CD4-positive, alpha-beta memory T cell (primary cell): ENCODE measurements around the gene ZNF428. TPM values are rescaled to one million over a fixed set of nuclear protein-coding genes. Genes with fewer than 3 reads are reported as not detected.

ENCODE experiments used
- CTCF ChIA-PET: fragments of 350-600 bp; sonication (Branson Sonifier 250); formaldehyde crosslinking; loops from one replicate; lab custom pipeline; 2021; ENCODE audit warnings: inconsistent platforms; ENCODE audit not compliant: partially characterized antibody; lab: Charles Lee
- POLR2A ChIA-PET: fragments of 350-600 bp; sonication (Branson Sonifier 250); formaldehyde crosslinking; loops from one replicate; lab custom pipeline; 2021; ENCODE audit not compliant: partially characterized antibody; lab: Charles Lee
- DNase-seq, 5 donors: peaks; one replicate each; pipeline versions ENCODE4 v3.0.0 to v3.0.0-alpha.2; 2020 to 2022; ENCODE audit warnings: mixed read lengths in 1 of 5
- H3K27ac ChIP-seq: one replicate; pipeline ENCODE4 v1.7.0; 2013; ENCODE audit warnings: low read depth, low read length
- H3K27me3 ChIP-seq: 2 replicates; pipeline ENCODE4 v1.7.0; 2013; ENCODE audit warnings: mild to moderate bottlenecking, low read length, moderate library complexity; ENCODE audit not compliant: insufficient read depth
- H3K36me3 ChIP-seq: 2 replicates; pipeline ENCODE4 v1.7.0; 2013; ENCODE audit warnings: mild to moderate bottlenecking, low read length, moderate library complexity; ENCODE audit not compliant: insufficient read depth
- H3K4me1 ChIP-seq: 2 replicates; pipeline ENCODE4 v1.7.0; 2013; ENCODE audit warnings: mild to moderate bottlenecking, low read length, moderate library complexity; ENCODE audit not compliant: insufficient read depth
- H3K4me3 ChIP-seq, 2 donors: one replicate each; pipeline ENCODE4 v1.7.0; 2013; ENCODE audit warnings: low read length in 2 of 2, mild to moderate bottlenecking in 1 of 2
- H3K9me3 ChIP-seq, 2 donors: one replicate each; pipeline ENCODE4 v1.7.0; 2013; ENCODE audit warnings: low read length in 2 of 2, control low read depth in 1 of 2; ENCODE audit not compliant: control insufficient read depth in 1 of 2
- H3K27ac Mint-ChIP-seq, 7 donors: one replicate each; pipeline ENCODE4 v1.8.0; 2020 to 2021; ENCODE audit warnings: mixed read lengths in 7 of 7, mild to moderate bottlenecking in 6 of 7, inconsistent platforms in 3 of 7, moderate library complexity in 3 of 7
- H3K27me3 Mint-ChIP-seq, 2 donors: one replicate each; pipeline ENCODE4 v1.8.0; 2020 to 2021; ENCODE audit warnings: mixed read lengths in 2 of 2
- H3K36me3 Mint-ChIP-seq, 2 donors: one replicate each; pipeline ENCODE4 v1.8.0; 2020 to 2021; ENCODE audit warnings: mixed read lengths in 2 of 2, inconsistent platforms in 1 of 2, mild to moderate bottlenecking in 1 of 2
- H3K4me1 Mint-ChIP-seq, 4 donors: one replicate each; pipeline ENCODE4 v1.8.0; 2020 to 2021; ENCODE audit warnings: mixed read lengths in 4 of 4, mild to moderate bottlenecking in 1 of 4
- H3K4me3 Mint-ChIP-seq, 8 donors: one replicate each; pipeline ENCODE4 v1.8.0; 2020 to 2021; ENCODE audit warnings: mixed read lengths in 8 of 8, mild to moderate bottlenecking in 7 of 8, moderate library complexity in 6 of 8, inconsistent platforms in 3 of 8
- H3K9me3 Mint-ChIP-seq, 8 donors: one replicate each; pipeline ENCODE4 v1.8.0; 2020 to 2021; ENCODE audit warnings: mixed read lengths in 8 of 8, mild to moderate bottlenecking in 5 of 8, inconsistent platforms in 3 of 8, moderate library complexity in 1 of 8
- intact Hi-C: fragments of 100-400 bp; cut with micrococcal nuclease; formaldehyde crosslinking; loops from one replicate; pipeline ENCODE4 v1.15.1; 2023
- polyA plus RNA-seq, 2 donors: library from polyadenylated mRNA; unstranded; fragments of 300-500 nt; fragmentation: Illumina TruSeq; gene quantifications; one replicate each; pipeline ENCODE4 v1.2.3, GENCODE V29; 2021
- total RNA-seq, 2 experiments: library from RNA; stranded (reverse); gene quantifications; one replicate each; pipeline ENCODE4 v1.2.3, GENCODE V29; 2021

Gene ZNF428
- total and polyA plus RNA-seq, 4 experiments from 2014 or later, result 13.9 to 28.2 (median 23.8) TPM

DNA sequence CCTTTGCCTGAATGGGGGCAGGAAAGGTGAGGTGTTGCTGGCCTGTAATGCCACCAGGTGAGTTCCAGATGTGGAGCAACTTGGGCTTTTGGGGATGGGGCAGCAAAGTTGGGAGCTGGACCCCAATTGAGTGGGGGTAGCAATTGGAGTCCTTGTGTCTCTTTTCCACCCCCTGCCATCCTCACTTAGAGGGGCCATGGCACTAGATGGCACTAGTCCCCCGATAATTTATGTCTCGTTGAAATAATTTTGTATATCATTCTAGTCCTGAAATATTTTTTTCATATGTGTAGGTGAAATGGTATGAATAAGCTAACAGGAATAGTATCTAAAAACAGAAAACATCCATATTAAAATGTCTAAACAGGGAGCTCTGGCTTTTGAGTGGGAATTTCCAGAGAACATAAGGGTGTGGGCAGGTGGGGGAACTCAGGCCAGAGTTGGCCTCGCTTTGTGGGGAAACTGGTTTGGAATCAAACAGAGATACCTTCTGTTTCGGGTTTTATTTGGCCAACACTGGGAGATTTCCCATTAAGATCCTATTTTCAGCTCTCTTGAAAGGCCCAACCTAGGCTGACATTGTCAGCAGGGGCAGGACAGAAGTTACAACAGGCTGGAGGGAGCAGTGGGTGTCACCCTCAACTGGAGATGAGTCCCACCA, 19.7 kb downstream of the ZNF428 start:
- ChIA-PET CTCF (interaction anchor here (0.8 to 2.5 kb wide), 4 partner anchors 26 to 53 kb away, joined by 3 to 9 read pairs (median 4); no protein-coding TSS in a partner anchor), POLR2A (interaction anchor here (0.9 to 1.1 kb wide), 2 partner anchors 16 to 25 kb away, joined by 3 to 6 read pairs; partner anchors contain the start of genes PINLYP and XRCC1)
- Mint-ChIP-seq H3K27me3 (no peaks in the 10 kb centered on the region), H3K4me3 (peak overlapping the region in 1 of 8 donors; percentile 15), H3K36me3 (peaks cover 0 to 50% of the 10 kb centered on the region in 2 donors), H3K27ac (peak overlapping the region in 4 of 7 donors; percentile 36 to 100 (median 52)), H3K4me1 (peaks cover 17 to 38% (median 28%) of the 10 kb centered on the region in 4 donors), H3K9me3 (no peaks in the 10 kb centered on the region)
- Histone ChIP-seq H3K27me3 (no peaks in the 10 kb centered on the region), H3K27ac (no peak overlapping the region), H3K36me3 (peaks cover 19% of the 10 kb centered on the region), H3K9me3 (no peaks in the 10 kb centered on the region), H3K4me1 (peaks cover 18% of the 10 kb centered on the region), H3K4me3 (no peak overlapping the region)
- intact Hi-C loops, result loop anchor here (5.0 kb wide), 1 partner anchor 137 kb away; no protein-coding TSS in a partner anchor
- no peak for DNase-seq

DNA sequence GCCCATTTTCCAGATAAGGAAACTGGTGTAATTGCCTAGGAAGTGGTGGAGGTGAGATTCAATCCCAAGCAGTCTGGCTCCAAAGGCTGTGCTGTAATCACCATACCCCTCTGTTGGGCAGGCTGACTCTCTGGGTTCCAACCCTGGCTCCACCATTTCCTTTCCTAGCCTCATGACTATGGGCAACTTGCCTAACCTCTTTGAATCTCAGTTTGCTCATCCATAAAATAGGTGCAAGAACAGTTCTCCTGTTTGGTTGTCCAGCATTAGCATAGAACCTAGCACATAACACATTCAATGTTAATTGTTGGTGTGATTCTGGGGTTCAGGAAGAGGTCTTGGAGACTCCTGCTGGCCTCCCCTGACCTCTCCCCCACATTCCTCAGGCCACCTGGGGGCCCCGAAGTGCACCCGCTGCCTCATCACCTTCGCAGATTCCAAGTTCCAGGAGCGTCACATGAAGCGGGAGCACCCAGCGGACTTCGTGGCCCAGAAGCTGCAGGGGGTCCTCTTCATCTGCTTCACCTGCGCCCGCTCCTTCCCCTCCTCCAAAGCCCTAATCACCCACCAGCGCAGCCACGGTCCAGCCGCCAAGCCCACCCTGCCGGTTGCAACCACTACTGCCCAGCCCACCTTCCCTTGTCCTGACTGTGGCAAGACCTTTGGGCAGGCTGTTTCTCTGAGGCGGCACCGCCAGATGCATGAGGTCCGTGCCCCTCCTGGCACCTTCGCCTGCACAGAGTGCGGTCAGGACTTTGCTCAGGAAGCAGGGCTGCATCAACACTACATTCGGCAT, 20.8 kb downstream of the ZNF428 start:
- POLR2A ChIA-PET, result no interaction called here
- no peaks in the 10 kb centered on the region for H3K27me3 Mint-ChIP-seq
- no peaks in the 10 kb centered on the region for H3K9me3 Mint-ChIP-seq
- H3K9me3 ChIP-seq, result no peaks in the 10 kb centered on the region
- CTCF ChIA-PET, result interaction anchor here (2.5 to 7.2 kb wide), 2 partner anchors 43 to 45 kb away, joined by 9 to 245 read pairs; no protein-coding TSS in a partner anchor
- no peak overlapping the region for H3K4me3 ChIP-seq
- H3K27ac Mint-ChIP-seq, result peak overlapping the region in 6 of 7 donors; percentile 41 to 100 (median 100)
- peaks cover 21% of the 10 kb centered on the region for H3K36me3 ChIP-seq
- H3K36me3 Mint-ChIP-seq, result peaks cover 3 to 50% of the 10 kb centered on the region in 2 donors
- H3K4me1 ChIP-seq, result peaks cover 26% of the 10 kb centered on the region
- H3K27me3 ChIP-seq, result no peaks in the 10 kb centered on the region
- H3K4me3 Mint-ChIP-seq, result peak overlapping the region in 2 of 8 donors; percentile 51 to 94
- H3K27ac ChIP-seq, result no peak overlapping the region
- no peak for DNase-seq
- intact Hi-C loops, result loop anchor here (5.0 kb wide), 1 partner anchor 136 kb away; no protein-coding TSS in a partner anchor
- H3K4me1 Mint-ChIP-seq, result peaks cover 20 to 42% (median 31%) of the 10 kb centered on the region in 4 donors

DNA sequence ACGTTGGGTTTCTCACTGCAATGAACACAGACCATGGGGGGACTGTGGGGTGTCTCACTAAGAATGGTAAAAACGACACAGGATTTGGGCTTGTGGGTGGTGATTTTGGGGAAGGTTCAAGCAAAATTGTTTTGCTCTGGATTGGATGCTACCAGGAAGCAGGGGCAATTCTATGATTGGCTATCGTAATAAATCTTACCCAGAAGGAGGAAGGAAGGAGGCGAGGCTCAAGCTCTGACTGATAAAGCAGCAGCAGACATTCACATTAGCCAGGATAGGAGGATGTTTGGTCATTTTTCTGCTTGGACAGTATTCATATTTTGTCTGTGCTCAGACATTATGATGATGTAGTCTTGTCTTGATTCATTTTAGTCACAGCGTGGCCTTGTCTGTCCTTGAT, 21.6 kb downstream of the ZNF428 start:
- no peaks in the 10 kb centered on the region for H3K27me3 Mint-ChIP-seq
- peaks cover 24 to 49% (median 34%) of the 10 kb centered on the region in 4 donors for H3K4me1 Mint-ChIP-seq
- Histone ChIP-seq H3K27me3 (no peaks in the 10 kb centered on the region), H3K4me3 (no peak overlapping the region), H3K27ac (peak overlapping the region; percentile 93), H3K9me3 (no peaks in the 10 kb centered on the region), H3K4me1 (peaks cover 26% of the 10 kb centered on the region), H3K36me3 (peaks cover 26% of the 10 kb centered on the region)
- ChIA-PET CTCF (interaction anchor here (1.2 to 7.2 kb wide), 4 partner anchors 9 to 79 kb away, joined by 4 to 245 read pairs (median 44); partner anchors contain the start of genes PINLYP and XRCC1), POLR2A (interaction anchor here (0.8 to 5.1 kb wide), 2 partner anchors 23 to 65 kb away, joined by 4 to 49 read pairs; partner anchors contain the start of genes PINLYP, XRCC1 and ZNF575)
- peak overlapping the region; percentile 100 for H3K27ac Mint-ChIP-seq
- intact Hi-C loops, result loop anchor here (5.0 kb wide), 1 partner anchor 136 kb away; no protein-coding TSS in a partner anchor
- DNase-seq, result no peak
- peak overlapping the region; percentile 51 to 98 (median 95) for H3K4me3 Mint-ChIP-seq
- no peaks in the 10 kb centered on the region for H3K9me3 Mint-ChIP-seq
- peaks cover 4 to 55% of the 10 kb centered on the region in 2 donors for H3K36me3 Mint-ChIP-seq

DNA sequence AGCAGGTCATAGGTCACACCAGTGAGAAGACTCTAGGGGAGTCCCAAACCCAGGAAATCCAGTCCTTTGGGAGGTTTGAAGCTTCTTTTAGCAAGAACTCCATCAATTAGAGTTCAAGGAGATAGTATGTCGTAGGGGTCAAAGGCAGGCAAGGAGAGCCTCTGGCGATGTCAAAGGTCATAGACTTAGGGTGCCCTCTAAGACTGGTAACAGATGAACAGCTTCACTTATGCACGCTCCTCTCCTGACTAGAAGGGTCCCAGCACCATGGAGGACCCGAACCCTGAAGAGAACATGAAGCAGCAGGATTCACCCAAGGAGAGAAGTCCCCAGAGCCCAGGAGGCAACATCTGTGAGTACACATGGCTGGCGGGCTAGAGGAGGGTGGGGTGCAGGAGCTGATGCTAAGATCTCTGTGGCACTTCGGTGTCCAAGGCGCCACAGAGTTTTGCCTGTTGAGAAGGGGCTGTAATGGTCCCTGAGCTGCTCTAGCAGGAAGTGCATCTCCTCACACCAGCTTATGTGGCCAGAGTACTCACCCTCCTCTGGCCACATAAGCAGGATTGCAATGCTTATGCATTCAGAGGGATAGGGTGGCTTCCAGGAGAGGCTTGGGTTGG, 22.5 kb downstream of the ZNF428 start:
- intact Hi-C loops, result loop anchor here (1.0 to 5.0 kb wide), 8 partner anchors 22 to 135 kb away; partner anchors contain the start of genes PINLYP, XRCC1, ZNF428 and ZNF575
- H3K9me3 Mint-ChIP-seq, result no peaks in the 10 kb centered on the region
- Histone ChIP-seq H3K36me3 (peaks cover 26% of the 10 kb centered on the region), H3K4me1 (peaks cover 26% of the 10 kb centered on the region), H3K9me3 (no peaks in the 10 kb centered on the region), H3K27ac (peak overlapping the region; percentile 93), H3K27me3 (no peaks in the 10 kb centered on the region), H3K4me3 (peak overlapping the region; percentile 27 to 98)
- ChIA-PET POLR2A (interaction anchor here (0.8 to 5.1 kb wide), 15 partner anchors 9 to 1377 kb away, joined by 3 to 61 read pairs (median 15); partner anchors contain the start of genes CADM4, PHLDB3, PINLYP and XRCC1), CTCF (interaction anchor here (0.8 to 7.2 kb wide), 9 partner anchors 9 to 149 kb away, joined by 3 to 245 read pairs (median 19); partner anchors contain the start of genes PINLYP and XRCC1)
- peaks cover 4 to 48% of the 10 kb centered on the region in 2 donors for H3K36me3 Mint-ChIP-seq
- peak in 1 of 5 donors; percentile 48 for DNase-seq
- H3K27me3 Mint-ChIP-seq, result no peaks in the 10 kb centered on the region
- peak overlapping the region; percentile 100 for H3K27ac Mint-ChIP-seq
- H3K4me1 Mint-ChIP-seq, result peaks cover 24 to 49% (median 36%) of the 10 kb centered on the region in 4 donors
- H3K4me3 Mint-ChIP-seq, result peak overlapping the region; percentile 93 to 98 (median 95)

DNA sequence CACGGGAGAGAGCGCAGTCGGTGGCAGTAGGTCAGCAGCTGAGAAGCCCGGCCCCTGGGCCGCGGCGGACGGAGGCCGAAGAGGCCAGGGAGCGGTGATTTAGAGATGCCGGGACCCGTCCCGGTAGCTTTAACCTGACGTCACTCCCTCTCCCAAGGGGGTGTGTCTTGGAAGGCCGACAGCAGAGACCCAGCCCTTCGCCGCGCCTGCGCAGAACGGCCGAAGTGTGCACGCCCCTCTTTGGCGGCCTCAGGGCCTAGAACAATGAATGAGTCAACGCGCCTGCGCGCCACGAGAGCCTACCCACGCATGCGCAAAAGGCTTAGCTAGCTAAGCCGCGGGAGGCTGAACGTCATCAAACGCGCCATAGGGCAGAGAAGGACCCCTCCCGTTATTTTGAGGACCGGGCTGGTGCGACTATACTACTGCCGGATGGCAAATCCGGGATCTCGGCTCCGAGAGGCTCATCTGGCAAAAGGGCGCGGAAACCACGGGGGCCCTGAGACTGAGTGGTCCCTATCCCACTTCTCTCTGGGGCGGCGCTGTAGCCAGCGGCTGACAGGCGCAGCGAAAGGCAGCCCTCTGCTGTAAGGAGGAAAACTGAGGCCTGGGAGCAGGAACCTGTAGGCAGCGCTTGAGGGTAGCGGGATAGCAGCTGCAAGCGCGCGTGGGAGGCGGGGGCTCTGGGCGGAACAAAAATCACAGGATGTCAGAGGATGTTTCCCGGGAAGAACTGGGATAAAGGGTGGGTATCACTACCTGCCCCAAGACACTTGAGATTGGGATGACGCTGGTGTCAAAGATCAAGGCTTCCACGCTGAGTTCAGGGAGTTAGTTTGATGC, 23.2 kb downstream of the ZNF428 start, which contains the start of the genes IRGQ and ZNF576:
TSS of gene IRGQ (minus strand) at position 136 of the 843 bp plus-strand sequence. CDS start 796 bp downstream, outside the sequence.
TSS of gene ZNF576 (plus strand) at position 597 of the 843 bp plus-strand sequence. CDS start 514 bp downstream, outside the sequence.
- CTCF ChIA-PET, result interaction anchor here (0.9 to 7.2 kb wide), 13 partner anchors 10 to 164 kb away, joined by 3 to 245 read pairs (median 19); partner anchors contain the start of genes PINLYP and XRCC1
- H3K36me3 Mint-ChIP-seq, result peaks cover 4 to 44% of the 10 kb centered on the region in 2 donors
- H3K27me3 Mint-ChIP-seq, result no peaks in the 10 kb centered on the region
- peaks cover 26% of the 10 kb centered on the region for H3K4me1 ChIP-seq
- H3K4me3 Mint-ChIP-seq, result peak within 1 kb of the TSS; percentile 93 to 98 (median 95)
- intact Hi-C loops, result loop anchor here (1.0 to 5.0 kb wide), 10 partner anchors 21 to 157 kb away; partner anchors contain the start of genes ETHE1, PINLYP, XRCC1 and ZNF428
- POLR2A ChIA-PET, result interaction anchor here (0.8 to 5.1 kb wide), 21 partner anchors 9 to 1376 kb away, joined by 3 to 61 read pairs (median 6); partner anchors contain the start of genes CADM4, PHLDB3, PINLYP and PLAUR
- H3K27me3 ChIP-seq, result no peaks in the 10 kb centered on the region
- peaks cover 24 to 49% (median 35%) of the 10 kb centered on the region in 4 donors for H3K4me1 Mint-ChIP-seq
- H3K9me3 Mint-ChIP-seq, result no peaks in the 10 kb centered on the region
- peak within 1 kb of the TSS; percentile 100 for H3K27ac Mint-ChIP-seq
- peak within 1 kb of the TSS; percentile 50 to 98 for H3K4me3 ChIP-seq
- H3K27ac ChIP-seq, result peak within 1 kb of the TSS; percentile 93
- H3K9me3 ChIP-seq, result no peaks in the 10 kb centered on the region
- peak; percentile 99 for DNase-seq
- peaks cover 26% of the 10 kb centered on the region for H3K36me3 ChIP-seq
